ENCODE results near the gene CXADR. TPM values are rescaled to one million over a fixed set of nuclear protein-coding genes. Genes with fewer than 3 reads are reported as not detected.

Gene CXADR
- total and polyA plus RNA-seq, 4 donors, result 0.52 to 1.3 (median 0.63) TPM; not detected in 1

- Histone ChIP-seq H3K27ac (ENCODE audit: low read depth in 1 of 2, low read length in 2 of 2) (no peak overlapping the region), H3K27me3 (ENCODE audit: control insufficient read depth in 1 of 2, insufficient read depth in 2 of 2, low read length in 1 of 2) (peaks cover 0 to 3% of the 10 kb centered on the region in 2 donors), H3K4me1 (ENCODE audit: control insufficient read depth in 1 of 2, insufficient read depth in 2 of 2, low read length in 2 of 2) (no peaks in the 10 kb centered on the region), H3K36me3 (ENCODE audit: control insufficient read depth in 1 of 2, insufficient read depth in 2 of 2, low read length in 1 of 2) (no peaks in the 10 kb centered on the region), H3K4me3 (ENCODE audit: low read length in 2 of 2) (no peak overlapping the region), H3K9me3 (ENCODE audit: control insufficient read depth, low read length) (peaks cover 1% of the 10 kb centered on the region)
- no peak for DNase-seq
- intact Hi-C loops (cut with DNase I), result no loop called here
- no peak for ATAC-seq (ENCODE audit: low FRiP score)
- 65 to 84% methylated on average over 4 of the region's 4 CpGs for WGBS, 2 donors
These were observed 27.7 kb downstream of the CXADR start for GRCh38 chr21:17540530-17540929.

DNA sequence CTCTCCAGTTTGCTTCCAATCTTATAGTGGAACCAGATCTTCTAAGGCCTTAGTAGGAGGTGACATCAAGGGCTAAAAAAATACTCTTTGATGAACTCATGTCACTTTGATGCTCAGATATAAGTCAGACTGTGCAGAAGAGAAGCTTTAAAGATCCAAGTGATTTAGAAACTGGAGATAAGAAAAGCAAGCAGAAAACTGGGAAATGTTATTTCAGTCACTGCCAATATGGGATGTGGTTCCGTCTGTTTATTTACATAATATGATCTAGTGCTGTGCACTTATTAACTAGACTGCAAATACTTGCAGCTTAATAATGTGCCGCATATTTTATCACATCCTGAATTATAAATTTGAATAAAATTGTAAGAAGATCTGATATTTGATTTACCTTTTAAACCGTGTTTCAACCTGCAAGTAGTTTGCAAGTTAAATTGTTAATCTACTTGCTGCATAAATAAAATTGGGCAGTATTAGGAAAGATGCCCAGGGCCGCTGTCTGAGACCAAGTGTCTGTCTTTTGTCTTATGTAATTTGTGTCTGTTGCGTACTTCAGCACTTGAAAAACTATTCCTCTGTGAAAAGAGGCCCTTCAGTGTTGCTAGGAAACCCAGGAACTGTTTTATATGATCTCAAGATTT is 29.6 kb downstream of the CXADR start:
- WGBS, 2 donors, result 17 to 21% methylated on average over 5 of the region's 5 CpGs
- H3K27me3 ChIP-seq (ENCODE audit: control insufficient read depth in 1 of 2, insufficient read depth in 2 of 2, low read length in 1 of 2), result peaks cover 0 to 1% of the 10 kb centered on the region in 2 donors
- ATAC-seq (ENCODE audit: low FRiP score) (no peak), DNase-seq (no peak)
- H3K4me3 ChIP-seq (ENCODE audit: low read length in 2 of 2), result no peak overlapping the region
- intact Hi-C loops (cut with DNase I), result no loop called here
- H3K27ac ChIP-seq (ENCODE audit: low read depth in 1 of 2, low read length in 2 of 2), result no peak overlapping the region
- peaks cover 1% of the 10 kb centered on the region for H3K9me3 ChIP-seq (ENCODE audit: control insufficient read depth, low read length)
- no peaks in the 10 kb centered on the region for H3K4me1 ChIP-seq (ENCODE audit: control insufficient read depth in 1 of 2, insufficient read depth in 2 of 2, low read length in 2 of 2)
- H3K36me3 ChIP-seq (ENCODE audit: control insufficient read depth in 1 of 2, insufficient read depth in 2 of 2, low read length in 1 of 2), result no peaks in the 10 kb centered on the region

DNA sequence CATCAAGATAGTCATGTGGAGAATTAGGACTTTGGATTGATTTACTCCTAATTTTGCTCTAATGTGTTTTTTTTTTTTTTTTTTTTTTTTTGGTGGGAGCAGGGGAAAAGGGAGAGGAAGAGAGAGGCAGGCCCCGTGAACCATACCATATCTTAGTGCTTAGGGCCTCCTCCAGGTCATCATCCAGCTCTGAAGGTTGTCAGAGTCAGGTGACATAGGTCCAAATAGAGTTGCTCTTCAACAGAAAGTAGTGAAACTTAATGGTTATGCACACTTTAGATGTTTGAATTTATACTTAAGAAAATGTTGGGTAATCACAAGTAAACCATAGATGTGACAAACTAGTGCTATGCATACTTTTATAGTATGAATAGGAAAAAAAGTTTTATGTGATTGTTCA is 32.2 kb downstream of the CXADR start:
- intact Hi-C loops (cut with DNase I), result no loop called here
- WGBS, 2 donors, result 70 to 91% methylated on average over 1 of the region's 1 CpG
- H3K9me3 ChIP-seq (ENCODE audit: control insufficient read depth, low read length), result peaks cover under 1% of the 10 kb centered on the region
- H3K4me3 ChIP-seq (ENCODE audit: low read length in 2 of 2), result no peak overlapping the region
- H3K4me1 ChIP-seq (ENCODE audit: control insufficient read depth in 1 of 2, insufficient read depth in 2 of 2, low read length in 2 of 2), result no peaks in the 10 kb centered on the region
- no peak overlapping the region for H3K27ac ChIP-seq (ENCODE audit: low read depth in 1 of 2, low read length in 2 of 2)
- peaks cover 0 to 1% of the 10 kb centered on the region in 2 donors for H3K27me3 ChIP-seq (ENCODE audit: control insufficient read depth in 1 of 2, insufficient read depth in 2 of 2, low read length in 1 of 2)
- peaks cover 0 to 4% of the 10 kb centered on the region in 2 donors for H3K36me3 ChIP-seq (ENCODE audit: control insufficient read depth in 1 of 2, insufficient read depth in 2 of 2, low read length in 1 of 2)
- DNase-seq (no peak), ATAC-seq (ENCODE audit: low FRiP score) (no peak)

GRCh38 chr21:17548262-17548661 is 35.4 kb downstream of the CXADR start:
- Histone ChIP-seq H3K27me3 (ENCODE audit: control insufficient read depth in 1 of 2, insufficient read depth in 2 of 2, low read length in 1 of 2) (peaks cover 0 to 1% of the 10 kb centered on the region in 2 donors), H3K9me3 (ENCODE audit: control insufficient read depth, low read length) (no peaks in the 10 kb centered on the region), H3K4me3 (ENCODE audit: low read length in 2 of 2) (no peak overlapping the region), H3K4me1 (ENCODE audit: control insufficient read depth in 1 of 2, insufficient read depth in 2 of 2, low read length in 2 of 2) (no peaks in the 10 kb centered on the region), H3K27ac (ENCODE audit: low read depth in 1 of 2, low read length in 2 of 2) (no peak overlapping the region), H3K36me3 (ENCODE audit: control insufficient read depth in 1 of 2, insufficient read depth in 2 of 2, low read length in 1 of 2) (peaks cover 0 to 4% of the 10 kb centered on the region in 2 donors)
- ATAC-seq (ENCODE audit: low FRiP score), result no peak
- DNase-seq, result no peak
- intact Hi-C loops (cut with DNase I), result no loop called here
- 69 to 74% methylated on average over 7 of the region's 7 CpGs for WGBS, 2 donors

- WGBS, 2 donors, result 70% methylated on average over 5 of the region's 5 CpGs
- no peak for DNase-seq
- ATAC-seq (ENCODE audit: low FRiP score), result no peak
- intact Hi-C loops (cut with DNase I), result no loop called here
- Histone ChIP-seq H3K9me3 (ENCODE audit: control insufficient read depth, low read length) (no peaks in the 10 kb centered on the region), H3K27ac (ENCODE audit: low read depth in 1 of 2, low read length in 2 of 2) (no peak overlapping the region), H3K27me3 (ENCODE audit: control insufficient read depth in 1 of 2, insufficient read depth in 2 of 2, low read length in 1 of 2) (no peaks in the 10 kb centered on the region), H3K4me3 (ENCODE audit: low read length in 2 of 2) (no peak overlapping the region), H3K4me1 (ENCODE audit: control insufficient read depth in 1 of 2, insufficient read depth in 2 of 2, low read length in 2 of 2) (no peaks in the 10 kb centered on the region), H3K36me3 (ENCODE audit: control insufficient read depth in 1 of 2, insufficient read depth in 2 of 2, low read length in 1 of 2) (peaks cover 0 to 4% of the 10 kb centered on the region in 2 donors)
These were observed 37.9 kb downstream of the CXADR start for GRCh38 chr21:17550671-17551308.

- DNase-seq (no peak), ATAC-seq (ENCODE audit: low FRiP score) (no peak)
- intact Hi-C loops (cut with DNase I), result no loop called here
- Histone ChIP-seq H3K9me3 (ENCODE audit: control insufficient read depth, low read length) (no peaks in the 10 kb centered on the region), H3K4me3 (ENCODE audit: low read length in 2 of 2) (no peak overlapping the region), H3K4me1 (ENCODE audit: control insufficient read depth in 1 of 2, insufficient read depth in 2 of 2, low read length in 2 of 2) (no peaks in the 10 kb centered on the region), H3K36me3 (ENCODE audit: control insufficient read depth in 1 of 2, insufficient read depth in 2 of 2, low read length in 1 of 2) (peaks cover 0 to 4% of the 10 kb centered on the region in 2 donors), H3K27ac (ENCODE audit: low read depth in 1 of 2, low read length in 2 of 2) (no peak overlapping the region), H3K27me3 (ENCODE audit: control insufficient read depth in 1 of 2, insufficient read depth in 2 of 2, low read length in 1 of 2) (no peaks in the 10 kb centered on the region)
These were observed 39.6 kb downstream of the CXADR start for GRCh38 chr21:17552410-17552809.

DNA sequence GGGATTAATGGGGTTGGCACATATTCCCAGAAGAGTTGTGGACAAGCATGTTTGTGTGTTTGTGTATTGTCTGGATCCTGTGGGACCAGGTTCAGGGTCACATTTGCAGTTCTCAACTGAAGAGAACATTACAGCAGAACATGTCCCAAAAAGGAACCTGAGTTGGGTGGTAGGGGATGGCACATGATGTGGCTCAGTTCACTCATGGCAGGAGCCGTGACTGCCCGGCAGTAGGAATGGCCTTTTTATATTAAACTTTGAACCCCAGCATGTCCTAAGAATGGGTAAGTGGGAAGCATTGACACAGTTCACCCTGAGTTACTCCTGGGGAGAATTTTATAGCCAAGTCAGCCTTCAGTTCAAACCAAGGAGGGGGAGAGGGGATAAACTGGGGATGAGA is 41.3 kb downstream of the CXADR start:
- DNase-seq, result no peak
- Histone ChIP-seq H3K36me3 (ENCODE audit: control insufficient read depth in 1 of 2, insufficient read depth in 2 of 2, low read length in 1 of 2) (no peaks in the 10 kb centered on the region), H3K9me3 (ENCODE audit: control insufficient read depth, low read length) (no peaks in the 10 kb centered on the region), H3K27me3 (ENCODE audit: control insufficient read depth in 1 of 2, insufficient read depth in 2 of 2, low read length in 1 of 2) (no peaks in the 10 kb centered on the region), H3K27ac (ENCODE audit: low read depth in 1 of 2, low read length in 2 of 2) (no peak overlapping the region), H3K4me1 (ENCODE audit: control insufficient read depth in 1 of 2, insufficient read depth in 2 of 2, low read length in 2 of 2) (no peaks in the 10 kb centered on the region), H3K4me3 (ENCODE audit: low read length in 2 of 2) (no peak overlapping the region)
- no peak for ATAC-seq (ENCODE audit: low FRiP score)
- intact Hi-C loops (cut with DNase I), result no loop called here
- WGBS, 2 donors, result 45 to 92% methylated on average over 2 of the region's 2 CpGs

DNA sequence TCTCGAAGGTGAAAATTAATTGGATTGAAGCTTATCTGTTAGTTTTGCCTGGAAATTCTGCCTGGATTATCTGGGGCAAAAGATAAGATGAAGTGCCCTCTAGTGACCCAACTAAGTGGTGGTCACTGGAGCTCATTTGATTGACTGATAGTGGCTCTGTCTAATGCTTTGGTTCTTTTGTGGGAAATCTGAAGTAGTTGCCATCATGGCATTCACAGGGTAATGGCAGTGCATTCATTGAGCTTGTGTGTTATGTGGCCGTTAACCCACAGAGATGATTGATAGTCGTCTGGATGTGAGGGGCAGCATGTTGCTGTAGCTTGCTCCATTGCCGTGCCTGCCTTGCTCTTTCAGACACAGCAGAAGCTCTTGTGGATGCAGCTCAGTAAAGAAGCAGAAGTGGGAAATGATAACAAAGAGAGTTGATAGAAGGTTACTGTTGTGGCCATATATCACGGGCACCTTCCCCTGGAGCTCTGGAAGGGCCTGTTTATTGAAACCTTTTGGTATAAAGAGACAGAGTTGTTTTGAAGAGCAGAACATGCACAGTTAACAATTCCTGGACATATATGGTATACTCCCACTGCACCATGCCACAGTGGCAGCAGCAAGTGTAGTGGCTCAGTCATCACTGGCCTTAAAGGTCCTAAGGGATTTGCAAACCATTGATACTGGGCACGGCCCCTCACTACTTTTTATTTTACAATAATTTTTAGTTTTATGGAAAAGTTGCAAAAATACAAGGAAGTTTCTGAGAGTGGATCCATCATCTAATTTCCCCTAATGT is 42.0 kb downstream of the CXADR start:
- ATAC-seq (ENCODE audit: low FRiP score), result no peak
- Histone ChIP-seq H3K9me3 (ENCODE audit: control insufficient read depth, low read length) (no peaks in the 10 kb centered on the region), H3K36me3 (ENCODE audit: control insufficient read depth in 1 of 2, insufficient read depth in 2 of 2, low read length in 1 of 2) (no peaks in the 10 kb centered on the region), H3K27me3 (ENCODE audit: control insufficient read depth in 1 of 2, insufficient read depth in 2 of 2, low read length in 1 of 2) (no peaks in the 10 kb centered on the region), H3K4me1 (ENCODE audit: control insufficient read depth in 1 of 2, insufficient read depth in 2 of 2, low read length in 2 of 2) (no peaks in the 10 kb centered on the region), H3K4me3 (ENCODE audit: low read length in 2 of 2) (no peak overlapping the region), H3K27ac (ENCODE audit: low read depth in 1 of 2, low read length in 2 of 2) (no peak overlapping the region)
- intact Hi-C loops (cut with DNase I), result no loop called here
- no peak for DNase-seq
- WGBS, 2 donors, result 42 to 45% methylated on average over 6 of the region's 6 CpGs

Measured in aorta (tissue), 5 donors.